SJSA1 (cell line): Measurements from ENCODE around the gene IMPDH1. TPM values are rescaled to one million over a fixed set of nuclear protein-coding genes. Genes with fewer than 3 reads are reported as not detected.
A peak's percentile ranks its signal among the peaks of the same experiment; 100 is the strongest.

Experiments
- DNase-seq, 2 experiments: peaks; one replicate each; pipeline ENCODE4 v3.0.0-alpha.2; 2015 to 2020; ENCODE audit warnings: low spot score in 2 of 2, low read depth in 1 of 2
- H3K27ac ChIP-seq: fragments of 250-450 bp; sonication (Bioruptor Pico); 2 replicates; pipeline ENCODE4 v1.5.1; 2020; ENCODE audit warnings: mild to moderate bottlenecking, moderate library complexity
- H3K27me3 ChIP-seq: fragments of 250-450 bp; sonication (Bioruptor Pico); replicated peaks from 2 replicates; pipeline ENCODE4 v1.5.1; 2020; ENCODE audit warnings: mild to moderate bottlenecking, moderate library complexity
- H3K36me3 ChIP-seq: fragments of 250-450 bp; sonication (Bioruptor Pico); 2 replicates; pipeline ENCODE4 v1.5.1; 2020; ENCODE audit warnings: mild to moderate bottlenecking
- H3K4me1 ChIP-seq: fragments of 250-450 bp; sonication (Bioruptor Pico); replicated peaks from 2 replicates; pipeline ENCODE4 v1.6.1; 2021; ENCODE audit warnings: mild to moderate bottlenecking
- H3K4me3 ChIP-seq: fragments of 250-450 bp; sonication (Bioruptor Pico); 2 replicates; pipeline ENCODE4 v1.5.1; 2020; ENCODE audit warnings: mild to moderate bottlenecking
- H3K9me3 ChIP-seq: fragments of 250-450 bp; sonication (Bioruptor Pico); replicated peaks from 2 replicates; pipeline ENCODE4 v1.5.1; 2020; ENCODE audit warnings: mild to moderate bottlenecking
- total RNA-seq: library from RNA; depleted of rRNA; stranded (reverse); fragments of >200 nt; shearing (Covaris generic); gene quantifications from 2 replicates; pipeline ENCODE4 v1.2.3, GENCODE V29; 2014

IMPDH1 gene
- total RNA-seq, 1 experiment from 2014 or later, result 53.6 TPM

GRCh38 chr7:128361411-128362379 lies 48.1 kb downstream of the IMPDH1 start, which contains the start of gene PRRT4:
Gene PRRT4 (minus strand): TSS chr7:128361690.
- Histone ChIP-seq H3K4me1 (peaks cover 18% of the 10 kb centered on the region), H3K27me3 (peaks cover 95% of the 10 kb centered on the region), H3K36me3 (no peaks in the 10 kb centered on the region), H3K27ac (no peak within 1 kb of the TSS), H3K4me3 (peak within 1 kb of the TSS; percentile 23), H3K9me3 (no peaks in the 10 kb centered on the region)
- no peak for DNase-seq

GRCh38 chr7:128360359-128360678 lies 49.5 kb downstream of the IMPDH1 start:
- H3K36me3 ChIP-seq, result no peaks in the 10 kb centered on the region
- H3K27me3 ChIP-seq, result peaks cover 87% of the 10 kb centered on the region
- H3K4me3 ChIP-seq, result no peak overlapping the region
- peaks cover 18% of the 10 kb centered on the region for H3K4me1 ChIP-seq
- no peak overlapping the region for H3K27ac ChIP-seq
- DNase-seq, result no peak
- H3K9me3 ChIP-seq, result no peaks in the 10 kb centered on the region

GRCh38 chr7:128359939-128360338 lies 49.8 kb downstream of the IMPDH1 start:
- Histone ChIP-seq H3K4me1 (peaks cover 18% of the 10 kb centered on the region), H3K27me3 (peaks cover 87% of the 10 kb centered on the region), H3K27ac (no peak overlapping the region), H3K36me3 (no peaks in the 10 kb centered on the region), H3K4me3 (no peak overlapping the region), H3K9me3 (no peaks in the 10 kb centered on the region)
- no peak for DNase-seq

- peaks cover 18% of the 10 kb centered on the region for H3K4me1 ChIP-seq
- H3K27me3 ChIP-seq, result peaks cover 87% of the 10 kb centered on the region
- no peaks in the 10 kb centered on the region for H3K36me3 ChIP-seq
- H3K4me3 ChIP-seq, result no peak overlapping the region
- H3K27ac ChIP-seq, result no peak overlapping the region
- no peaks in the 10 kb centered on the region for H3K9me3 ChIP-seq
- DNase-seq, result no peak
These were observed 50.4 kb downstream of the IMPDH1 start for GRCh38 chr7:128359336-128359735.

GRCh38 chr7:128358233-128358632 lies 51.5 kb downstream of the IMPDH1 start:
- H3K27me3 ChIP-seq, result peaks cover 87% of the 10 kb centered on the region

GRCh38 chr7:128357217-128357613 lies 52.6 kb downstream of the IMPDH1 start:
- Histone ChIP-seq H3K4me3 (no peak overlapping the region), H3K36me3 (no peaks in the 10 kb centered on the region), H3K27ac (no peak overlapping the region), H3K9me3 (no peaks in the 10 kb centered on the region), H3K27me3 (peaks cover 85% of the 10 kb centered on the region), H3K4me1 (peaks cover 14% of the 10 kb centered on the region)
- DNase-seq, result no peak

More at GRCh38 chr7:128358233-128358632, 51.5 kb downstream of the IMPDH1 start:
- no peaks in the 10 kb centered on the region for H3K36me3 ChIP-seq
- no peak overlapping the region for H3K27ac ChIP-seq
- peaks cover 18% of the 10 kb centered on the region for H3K4me1 ChIP-seq
- no peak for DNase-seq
- no peak overlapping the region for H3K4me3 ChIP-seq
- H3K9me3 ChIP-seq, result no peaks in the 10 kb centered on the region

GRCh38 chr7:128356546-128357216 lies 53.1 kb downstream of the IMPDH1 start:
- no peak for DNase-seq
- Histone ChIP-seq H3K36me3 (no peaks in the 10 kb centered on the region), H3K4me3 (no peak overlapping the region), H3K27ac (no peak overlapping the region), H3K4me1 (peaks cover 10% of the 10 kb centered on the region), H3K9me3 (no peaks in the 10 kb centered on the region), H3K27me3 (peaks cover 83% of the 10 kb centered on the region)

GRCh38 chr7:128353610-128354009 lies 56.2 kb downstream of the IMPDH1 start:
- H3K27me3 ChIP-seq, result peaks cover 83% of the 10 kb centered on the region
- H3K27ac ChIP-seq, result no peak overlapping the region

GRCh38 chr7:128353189-128353588 lies 56.6 kb downstream of the IMPDH1 start:
- no peak overlapping the region for H3K4me3 ChIP-seq
- H3K4me1 ChIP-seq, result no peaks in the 10 kb centered on the region
- peaks cover 83% of the 10 kb centered on the region for H3K27me3 ChIP-seq
- H3K36me3 ChIP-seq, result no peaks in the 10 kb centered on the region
- H3K27ac ChIP-seq, result no peak overlapping the region
- no peak for DNase-seq
- H3K9me3 ChIP-seq, result 0 out of 2 replicates have a peak, but pooled peaks cover 2% of the 10 kb centered on the region

More at GRCh38 chr7:128353610-128354009, 56.2 kb downstream of the IMPDH1 start:
- H3K9me3 ChIP-seq, result 0 out of 2 replicates have a peak, but pooled peaks cover 2% of the 10 kb centered on the region
- DNase-seq, result no peak
- no peaks in the 10 kb centered on the region for H3K36me3 ChIP-seq
- no peaks in the 10 kb centered on the region for H3K4me1 ChIP-seq
- H3K4me3 ChIP-seq, result no peak overlapping the region

GRCh38 chr7:128352636-128353035 lies 57.1 kb downstream of the IMPDH1 start:
- Histone ChIP-seq H3K27me3 (peaks cover 80% of the 10 kb centered on the region), H3K27ac (no peak overlapping the region), H3K4me3 (no peak overlapping the region), H3K4me1 (no peaks in the 10 kb centered on the region), H3K9me3 (0 out of 2 replicates have a peak, but pooled peaks cover 2% of the 10 kb centered on the region), H3K36me3 (no peaks in the 10 kb centered on the region)
- DNase-seq, result no peak

- H3K9me3 ChIP-seq, result 0 out of 2 replicates have a peak, but pooled peaks cover 2% of the 10 kb centered on the region
- no peak overlapping the region for H3K4me3 ChIP-seq
- H3K27ac ChIP-seq, result no peak overlapping the region
- peaks cover 79% of the 10 kb centered on the region for H3K27me3 ChIP-seq
- H3K36me3 ChIP-seq, result no peaks in the 10 kb centered on the region
- no peak for DNase-seq
- no peaks in the 10 kb centered on the region for H3K4me1 ChIP-seq
These were observed 57.6 kb downstream of the IMPDH1 start for GRCh38 chr7:128352153-128352537.

GRCh38 chr7:128351296-128352152 lies 58.3 kb downstream of the IMPDH1 start:
- Histone ChIP-seq H3K4me3 (no peak overlapping the region), H3K36me3 (no peaks in the 10 kb centered on the region), H3K27ac (no peak overlapping the region), H3K9me3 (0 out of 2 replicates have a peak, but pooled peaks cover 2% of the 10 kb centered on the region), H3K4me1 (no peaks in the 10 kb centered on the region), H3K27me3 (peaks cover 79% of the 10 kb centered on the region)
- no peak for DNase-seq

GRCh38 chr7:128350708-128351295 lies 59.0 kb downstream of the IMPDH1 start:
- 0 out of 2 replicates have a peak, but pooled peaks cover 2% of the 10 kb centered on the region for H3K9me3 ChIP-seq
- H3K27ac ChIP-seq, result no peak overlapping the region
- H3K36me3 ChIP-seq, result no peaks in the 10 kb centered on the region
- no peak for DNase-seq
- H3K4me1 ChIP-seq, result no peaks in the 10 kb centered on the region
- H3K4me3 ChIP-seq, result no peak overlapping the region
- H3K27me3 ChIP-seq, result peaks cover 78% of the 10 kb centered on the region
